ENCODE results near the gene HAGHL. TPM values are rescaled to one million over a fixed set of nuclear protein-coding genes. Genes with fewer than 3 reads are reported as not detected.

The HAGHL gene
- polyA plus RNA-seq, 1 donor, result 9.1 TPM

DNA sequence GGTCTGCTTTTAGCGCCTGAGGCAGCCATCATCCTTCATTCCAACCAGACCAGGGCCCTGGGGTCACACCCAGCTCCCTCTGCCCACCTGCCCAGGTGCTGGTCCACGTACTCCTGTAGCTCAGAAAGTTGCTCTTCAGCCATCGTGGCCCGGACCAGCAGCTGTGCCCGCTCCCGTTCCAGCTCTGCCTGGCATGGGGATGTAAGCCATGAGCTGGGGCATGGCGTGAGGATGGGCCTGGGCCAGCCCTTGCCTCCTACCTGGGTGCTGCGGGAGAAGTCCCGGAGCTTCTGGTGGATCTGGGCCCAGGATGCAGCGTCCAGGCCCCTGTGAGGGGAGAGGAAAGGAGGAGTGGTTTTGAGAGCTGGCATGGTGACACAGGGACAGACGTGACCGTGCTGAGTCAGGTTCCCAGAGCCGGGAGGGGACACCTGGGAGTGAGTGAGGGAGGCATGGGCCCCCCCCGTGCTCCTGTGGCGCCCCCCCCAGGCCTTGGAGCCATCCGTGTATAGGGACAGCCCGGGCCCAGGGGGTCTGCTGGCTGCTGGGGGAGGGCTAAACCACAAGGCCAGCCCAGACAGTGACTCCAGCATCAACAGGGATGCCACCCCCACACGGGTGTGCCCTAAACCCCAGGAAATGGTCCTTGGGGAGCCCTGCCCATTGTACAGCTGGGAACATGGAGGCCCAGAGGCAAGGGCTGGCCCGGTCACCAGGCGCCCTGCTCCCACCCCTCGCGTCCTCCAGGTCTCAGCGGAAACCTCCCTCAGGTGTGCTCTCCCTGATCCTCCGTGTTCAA lies 3.9 kb upstream of the HAGHL start:
- no peak overlapping the region for H3K4me3 ChIP-seq (ENCODE audit: low read length)
- H3K4me1 ChIP-seq (ENCODE audit: control insufficient read depth, insufficient read depth, low read length), result peaks cover 30% of the 10 kb centered on the region
- WGBS (ENCODE audit: insufficient coverage, low lambda C conversion rate), result no CpG with 5 or more reads among the region's 24 CpGs
- peaks cover 18% of the 10 kb centered on the region for H3K27me3 ChIP-seq (ENCODE audit: control insufficient read depth, insufficient read depth, low read length)
- H3K27ac ChIP-seq (ENCODE audit: low read length), result no peak overlapping the region
- H3K36me3 ChIP-seq (ENCODE audit: control insufficient read depth, insufficient read depth, low read length), result peaks cover 6% of the 10 kb centered on the region
- DNase-seq, result no peak
- H3K9me3 ChIP-seq (ENCODE audit: control insufficient read depth, low read depth, low read length), result peaks cover 20% of the 10 kb centered on the region

DNA sequence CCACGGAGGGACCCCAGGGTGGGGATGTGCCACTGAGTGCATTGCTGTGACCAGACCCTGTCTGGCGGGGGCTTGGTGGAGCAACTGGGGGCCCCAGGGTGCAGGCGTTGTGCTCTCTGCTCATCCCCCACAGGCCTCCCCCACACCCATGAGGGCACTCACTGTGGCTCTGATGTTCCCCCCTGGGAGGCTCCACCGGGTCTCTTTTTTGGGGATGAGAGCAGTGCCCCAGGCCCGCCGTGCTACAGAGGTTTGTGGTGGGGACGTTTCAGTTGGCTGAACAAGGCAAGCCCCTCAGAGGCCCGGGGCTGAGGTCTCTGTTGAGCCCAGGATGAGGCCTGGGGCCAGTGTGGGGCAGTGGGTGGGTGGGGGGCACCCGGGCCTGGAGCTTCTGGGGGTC lies 3.2 kb upstream of the HAGHL start:
- Histone ChIP-seq H3K4me1 (ENCODE audit: control insufficient read depth, insufficient read depth, low read length) (peaks cover 29% of the 10 kb centered on the region), H3K27ac (ENCODE audit: low read length) (no peak overlapping the region), H3K27me3 (ENCODE audit: control insufficient read depth, insufficient read depth, low read length) (peaks cover 21% of the 10 kb centered on the region), H3K4me3 (ENCODE audit: low read length) (no peak overlapping the region), H3K36me3 (ENCODE audit: control insufficient read depth, insufficient read depth, low read length) (peaks cover 6% of the 10 kb centered on the region), H3K9me3 (ENCODE audit: control insufficient read depth, low read depth, low read length) (peaks cover 20% of the 10 kb centered on the region)
- DNase-seq, result no peak
- no CpG with 5 or more reads among the region's 9 CpGs for WGBS (ENCODE audit: insufficient coverage, low lambda C conversion rate)

GRCh38 chr16:724188-725040 lies 2.5 kb upstream of the HAGHL start:
- WGBS (ENCODE audit: insufficient coverage, low lambda C conversion rate), result no CpG with 5 or more reads among the region's 29 CpGs
- Histone ChIP-seq H3K4me1 (ENCODE audit: control insufficient read depth, insufficient read depth, low read length) (peaks cover 23% of the 10 kb centered on the region), H3K4me3 (ENCODE audit: low read length) (no peak overlapping the region), H3K9me3 (ENCODE audit: control insufficient read depth, low read depth, low read length) (peaks cover 20% of the 10 kb centered on the region), H3K36me3 (ENCODE audit: control insufficient read depth, insufficient read depth, low read length) (peaks cover 6% of the 10 kb centered on the region), H3K27me3 (ENCODE audit: control insufficient read depth, insufficient read depth, low read length) (peaks cover 21% of the 10 kb centered on the region), H3K27ac (ENCODE audit: low read length) (no peak overlapping the region)
- DNase-seq, result no peak

DNA sequence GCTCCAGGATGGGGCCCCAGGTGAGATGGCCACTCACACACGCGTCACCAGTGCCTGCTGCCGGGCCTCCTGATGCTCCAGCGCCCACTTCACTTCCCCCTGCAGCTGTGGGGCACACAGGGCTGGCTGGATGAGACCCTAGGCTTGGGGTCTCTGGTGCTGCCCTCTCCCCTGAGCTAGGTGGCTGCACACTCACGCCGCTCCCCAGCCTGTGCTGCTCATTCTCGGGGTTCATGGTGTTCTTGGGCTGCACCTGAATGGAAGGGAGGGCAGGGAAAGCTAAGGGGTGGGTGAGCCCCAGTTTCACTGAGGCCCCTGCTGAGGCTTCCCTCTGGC lies 1.9 kb upstream of the HAGHL start:
- Histone ChIP-seq H3K27me3 (ENCODE audit: control insufficient read depth, insufficient read depth, low read length) (peaks cover 21% of the 10 kb centered on the region), H3K27ac (ENCODE audit: low read length) (no peak overlapping the region), H3K36me3 (ENCODE audit: control insufficient read depth, insufficient read depth, low read length) (peaks cover 10% of the 10 kb centered on the region), H3K9me3 (ENCODE audit: control insufficient read depth, low read depth, low read length) (peaks cover 20% of the 10 kb centered on the region), H3K4me3 (ENCODE audit: low read length) (no peak overlapping the region), H3K4me1 (ENCODE audit: control insufficient read depth, insufficient read depth, low read length) (peaks cover 19% of the 10 kb centered on the region)
- no CpG with 5 or more reads among the region's 7 CpGs for WGBS (ENCODE audit: insufficient coverage, low lambda C conversion rate)
- DNase-seq, result no peak

DNA sequence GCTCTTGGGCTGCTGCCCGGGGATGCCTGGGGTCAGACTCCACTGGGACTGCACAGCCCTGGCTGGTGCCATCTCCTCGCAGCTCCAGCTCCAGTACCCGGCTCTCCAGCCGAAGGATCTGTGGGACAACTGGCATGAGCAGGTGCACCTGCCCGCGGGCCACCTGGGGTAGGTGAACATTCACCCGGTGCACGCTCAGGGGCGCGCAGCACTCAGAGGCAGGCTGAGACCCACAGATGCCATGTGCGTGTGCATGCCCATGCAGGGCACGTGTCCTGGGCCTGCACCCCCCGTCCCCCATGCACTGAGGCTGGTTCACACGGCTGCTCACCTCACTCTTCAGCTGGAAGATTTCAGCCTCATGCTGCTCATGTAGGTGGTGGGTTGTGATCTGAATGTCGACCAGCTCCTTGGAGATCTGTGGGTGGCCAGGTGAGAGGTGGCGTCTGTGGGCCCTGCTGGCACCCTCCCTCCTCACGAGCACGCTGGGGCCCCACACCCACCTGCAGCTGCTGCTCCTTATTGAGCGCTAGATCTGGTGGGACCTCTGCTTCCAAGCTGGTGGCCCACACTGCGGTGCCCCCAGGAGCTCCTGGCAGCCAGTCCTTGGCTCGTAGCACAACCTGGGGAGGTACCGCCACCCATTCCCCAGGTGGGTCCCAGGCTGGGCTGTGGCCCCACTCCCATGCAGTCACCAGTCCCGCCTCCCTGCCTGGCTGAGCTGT lies 1.3 kb upstream of the HAGHL start:
- whole genome bisulfite sequencing (ENCODE audit: insufficient coverage, low lambda C conversion rate), result no CpG with 5 or more reads among the region's 23 CpGs
- Histone ChIP-seq H3K4me1 (ENCODE audit: control insufficient read depth, insufficient read depth, low read length) (peaks cover 14% of the 10 kb centered on the region), H3K27me3 (ENCODE audit: control insufficient read depth, insufficient read depth, low read length) (peaks cover 21% of the 10 kb centered on the region), H3K9me3 (ENCODE audit: control insufficient read depth, low read depth, low read length) (peaks cover 18% of the 10 kb centered on the region), H3K27ac (ENCODE audit: low read length) (no peak overlapping the region), H3K4me3 (ENCODE audit: low read length) (no peak overlapping the region), H3K36me3 (ENCODE audit: control insufficient read depth, insufficient read depth, low read length) (peaks cover 17% of the 10 kb centered on the region)
- no peak for DNase-seq

DNA sequence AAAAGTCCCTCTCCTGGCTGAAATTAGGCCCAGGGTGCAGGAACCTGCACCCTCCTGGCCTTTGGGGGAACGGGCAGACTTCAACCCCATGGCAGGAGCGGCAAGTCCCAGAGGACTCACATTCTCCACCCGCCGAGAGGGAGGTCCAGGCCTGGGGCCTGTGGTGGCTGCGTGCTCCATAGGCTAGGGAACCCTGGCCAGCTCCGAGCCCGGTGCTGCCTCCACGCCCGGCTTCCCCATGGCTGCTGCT lies 793 bp upstream of the HAGHL start:
- DNase-seq, result no peak
- WGBS (ENCODE audit: insufficient coverage, low lambda C conversion rate), result no CpG with 5 or more reads among the region's 9 CpGs
- Histone ChIP-seq H3K27me3 (ENCODE audit: control insufficient read depth, insufficient read depth, low read length) (peaks cover 21% of the 10 kb centered on the region), H3K9me3 (ENCODE audit: control insufficient read depth, low read depth, low read length) (peaks cover 17% of the 10 kb centered on the region), H3K4me1 (ENCODE audit: control insufficient read depth, insufficient read depth, low read length) (peaks cover 14% of the 10 kb centered on the region), H3K27ac (ENCODE audit: low read length) (no peak overlapping the region), H3K36me3 (ENCODE audit: control insufficient read depth, insufficient read depth, low read length) (peaks cover 21% of the 10 kb centered on the region), H3K4me3 (ENCODE audit: low read length) (no peak overlapping the region)

- Histone ChIP-seq H3K4me1 (ENCODE audit: control insufficient read depth, insufficient read depth, low read length) (peaks cover 14% of the 10 kb centered on the region), H3K4me3 (ENCODE audit: low read length) (peak overlapping the region; percentile 42), H3K9me3 (ENCODE audit: control insufficient read depth, low read depth, low read length) (peaks cover 7% of the 10 kb centered on the region), H3K27me3 (ENCODE audit: control insufficient read depth, insufficient read depth, low read length) (peaks cover 21% of the 10 kb centered on the region), H3K27ac (ENCODE audit: low read length) (no peak overlapping the region), H3K36me3 (ENCODE audit: control insufficient read depth, insufficient read depth, low read length) (peaks cover 30% of the 10 kb centered on the region)
- WGBS (ENCODE audit: insufficient coverage, low lambda C conversion rate), result no CpG with 5 or more reads among the region's 61 CpGs
- DNase-seq, result peak in 1 of 2 donors; percentile 55
These were observed 528 bp downstream of the HAGHL start for GRCh38 chr16:727291-727977.

GRCh38 chr16:728131-728889 lies 1.4 kb downstream of the HAGHL start:
- Histone ChIP-seq H3K36me3 (ENCODE audit: control insufficient read depth, insufficient read depth, low read length) (peaks cover 32% of the 10 kb centered on the region), H3K27me3 (ENCODE audit: control insufficient read depth, insufficient read depth, low read length) (peaks cover 21% of the 10 kb centered on the region), H3K9me3 (ENCODE audit: control insufficient read depth, low read depth, low read length) (peaks cover 7% of the 10 kb centered on the region), H3K27ac (ENCODE audit: low read length) (no peak overlapping the region), H3K4me3 (ENCODE audit: low read length) (no peak overlapping the region), H3K4me1 (ENCODE audit: control insufficient read depth, insufficient read depth, low read length) (peaks cover 14% of the 10 kb centered on the region)
- no CpG with 5 or more reads among the region's 80 CpGs for WGBS (ENCODE audit: insufficient coverage, low lambda C conversion rate)
- DNase-seq, result peak; percentile 65 to 79

- Histone ChIP-seq H3K36me3 (ENCODE audit: control insufficient read depth, insufficient read depth, low read length) (peaks cover 38% of the 10 kb centered on the region), H3K4me3 (ENCODE audit: low read length) (no peak overlapping the region), H3K27me3 (ENCODE audit: control insufficient read depth, insufficient read depth, low read length) (peaks cover 21% of the 10 kb centered on the region), H3K9me3 (ENCODE audit: control insufficient read depth, low read depth, low read length) (peaks cover 7% of the 10 kb centered on the region), H3K27ac (ENCODE audit: low read length) (no peak overlapping the region), H3K4me1 (ENCODE audit: control insufficient read depth, insufficient read depth, low read length) (peaks cover 14% of the 10 kb centered on the region)
- no peak for DNase-seq
- 90% methylated on average over 2 of the region's 55 CpGs for WGBS (ENCODE audit: insufficient coverage, low lambda C conversion rate)
These were observed 2.2 kb downstream of the HAGHL start for GRCh38 chr16:728890-729744.

Measured in large intestine (tissue), 3 donors.